NCI-H1417 (cell line): ENCODE results near the gene BORCS5.

ENCODE experiments used
- DNase-seq, 3 experiments: peaks; one replicate each; lab custom pipeline; 2025; lab: John Stamatoyannopoulos, UW

BORCS5 gene

GRCh38 chr12:12513416-12514006 is 156.6 kb downstream of the BORCS5 start:
- DNase-seq = no peak

GRCh38 chr12:12518464-12518845 is 161.6 kb downstream of the BORCS5 start:
- no peak for DNase-seq

GRCh38 chr12:12518919-12519318 is 162.0 kb downstream of the BORCS5 start:
- no peak for DNase-seq
